ENCODE results near the gene TRIM9.

TRIM9 gene

DNA sequence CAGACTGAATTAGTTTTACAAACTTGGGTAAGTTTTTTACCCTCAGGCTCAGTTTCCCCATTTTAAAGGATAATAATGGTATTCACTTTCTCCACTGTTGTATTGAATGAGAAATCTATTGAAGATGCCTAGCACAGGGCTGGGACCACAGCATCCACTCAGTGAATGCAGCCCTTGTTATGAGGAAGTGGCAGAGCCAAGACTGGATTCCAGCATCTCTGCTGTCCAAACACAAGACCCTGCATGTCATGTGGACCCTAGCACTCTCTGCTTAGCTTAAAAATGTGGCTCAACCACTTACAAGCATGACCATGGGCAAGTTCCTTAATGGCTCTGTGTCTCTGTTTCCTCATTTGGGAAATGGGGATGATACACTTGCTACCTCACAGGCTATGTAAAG is 24.1 kb upstream of the TRIM9 start:
- no peak overlapping the region for H3K9ac ChIP-seq (ENCODE audit: low read depth, low read length)
- H3K9me3 ChIP-seq (ENCODE audit: insufficient read depth, low read depth, low read length): no peaks in the 10 kb centered on the region
- peaks cover 35% of the 10 kb centered on the region for H3K4me1 ChIP-seq (ENCODE audit: insufficient read depth, low read length)
- no peaks in the 10 kb centered on the region for H3K36me3 ChIP-seq (ENCODE audit: insufficient read depth, low read length)
- no peak overlapping the region for H3K4me3 ChIP-seq (ENCODE audit: low read length)
- no peak overlapping the region for H3K27ac ChIP-seq (ENCODE audit: low read depth, low read length)
- no peaks in the 10 kb centered on the region for H3K27me3 ChIP-seq (ENCODE audit: insufficient read depth, low read length)

DNA sequence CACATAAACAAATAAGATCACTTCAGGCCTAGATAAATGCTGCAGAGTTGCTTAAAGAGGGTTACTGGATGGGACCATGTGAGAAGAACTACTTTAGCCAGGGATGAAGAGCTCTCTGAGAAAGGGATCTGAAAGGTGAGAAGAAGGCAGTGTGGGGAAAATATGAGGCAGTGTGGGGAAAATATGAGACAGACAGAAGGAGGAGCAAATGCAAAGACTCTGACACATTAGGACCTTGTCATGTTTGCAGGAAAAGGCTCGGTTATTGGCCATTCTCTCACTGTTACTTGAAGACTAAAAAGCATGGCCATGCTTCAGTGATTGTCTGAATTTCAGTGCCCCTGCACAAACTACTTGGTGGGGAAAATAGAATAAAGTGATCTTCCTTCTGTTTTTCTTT is 22.7 kb upstream of the TRIM9 start:
- H3K9ac ChIP-seq (ENCODE audit: low read depth, low read length): no peak overlapping the region
- H3K4me3 ChIP-seq (ENCODE audit: low read length): no peak overlapping the region
- H3K36me3 ChIP-seq (ENCODE audit: insufficient read depth, low read length): no peaks in the 10 kb centered on the region
- H3K4me1 ChIP-seq (ENCODE audit: insufficient read depth, low read length): peaks cover 23% of the 10 kb centered on the region
- H3K9me3 ChIP-seq (ENCODE audit: insufficient read depth, low read depth, low read length): no peaks in the 10 kb centered on the region
- no peak overlapping the region for H3K27ac ChIP-seq (ENCODE audit: low read depth, low read length)
- no peaks in the 10 kb centered on the region for H3K27me3 ChIP-seq (ENCODE audit: insufficient read depth, low read length)
- 81% methylated on average over 1 of the region's 1 CpG for WGBS

GRCh38 chr14:51116682-51117081 is 21.8 kb upstream of the TRIM9 start:
- Histone ChIP-seq H3K27me3 (ENCODE audit: insufficient read depth, low read length) (no peaks in the 10 kb centered on the region), H3K4me1 (ENCODE audit: insufficient read depth, low read length) (peaks cover 14% of the 10 kb centered on the region)

DNA sequence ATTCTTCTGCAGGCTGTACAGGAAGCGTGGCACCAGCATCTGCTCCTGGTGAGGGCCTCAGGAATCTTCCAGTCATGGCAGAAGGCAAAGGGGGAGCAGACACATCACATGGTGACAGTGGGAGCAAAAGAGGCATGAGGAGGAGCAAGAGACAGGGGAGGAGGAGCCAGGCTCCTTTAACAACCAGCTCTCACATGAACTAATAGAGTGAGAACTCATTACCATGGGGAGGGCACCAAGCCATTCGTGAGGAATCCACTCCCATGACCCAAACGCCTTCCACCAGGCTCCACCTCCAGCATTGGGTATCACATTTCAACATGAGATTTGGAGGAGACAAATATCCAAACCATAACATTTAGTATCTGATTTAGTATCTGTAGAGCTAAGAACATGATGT is 14.7 kb upstream of the TRIM9 start:
- H3K4me1 ChIP-seq (ENCODE audit: insufficient read depth, low read length): no peaks in the 10 kb centered on the region
- no peaks in the 10 kb centered on the region for H3K27me3 ChIP-seq (ENCODE audit: insufficient read depth, low read length)
- no peak overlapping the region for H3K4me3 ChIP-seq (ENCODE audit: low read length)
- no peak overlapping the region for H3K27ac ChIP-seq (ENCODE audit: low read depth, low read length)
- no peaks in the 10 kb centered on the region for H3K36me3 ChIP-seq (ENCODE audit: insufficient read depth, low read length)
- no peaks in the 10 kb centered on the region for H3K9me3 ChIP-seq (ENCODE audit: insufficient read depth, low read depth, low read length)
- H3K9ac ChIP-seq (ENCODE audit: low read depth, low read length): no peak overlapping the region
- WGBS: 53% methylated on average over 3 of the region's 3 CpGs

More at GRCh38 chr14:51116682-51117081, 21.8 kb upstream of the TRIM9 start:
- H3K4me3 ChIP-seq (ENCODE audit: low read length): no peak overlapping the region
- H3K27ac ChIP-seq (ENCODE audit: low read depth, low read length): no peak overlapping the region
- no peaks in the 10 kb centered on the region for H3K9me3 ChIP-seq (ENCODE audit: insufficient read depth, low read depth, low read length)
- H3K9ac ChIP-seq (ENCODE audit: low read depth, low read length): no peak overlapping the region
- 96% methylated on average over 1 of the region's 1 CpG for WGBS
- H3K36me3 ChIP-seq (ENCODE audit: insufficient read depth, low read length): no peaks in the 10 kb centered on the region

- no peaks in the 10 kb centered on the region for H3K27me3 ChIP-seq (ENCODE audit: insufficient read depth, low read length)
- no peak overlapping the region for H3K9ac ChIP-seq (ENCODE audit: low read depth, low read length)
- no peaks in the 10 kb centered on the region for H3K4me1 ChIP-seq (ENCODE audit: insufficient read depth, low read length)
- no peak overlapping the region for H3K27ac ChIP-seq (ENCODE audit: low read depth, low read length)
- H3K4me3 ChIP-seq (ENCODE audit: low read length): no peak overlapping the region
- no peaks in the 10 kb centered on the region for H3K36me3 ChIP-seq (ENCODE audit: insufficient read depth, low read length)
- H3K9me3 ChIP-seq (ENCODE audit: insufficient read depth, low read depth, low read length): no peaks in the 10 kb centered on the region
- WGBS: no CpG with 5 or more reads among the region's 1 CpG
Observed at GRCh38 chr14:51107801-51108200, 12.9 kb upstream of the TRIM9 start.

- H3K27me3 ChIP-seq (ENCODE audit: insufficient read depth, low read length): no peaks in the 10 kb centered on the region
- no peak overlapping the region for H3K4me3 ChIP-seq (ENCODE audit: low read length)
Observed at GRCh38 chr14:51104467-51104866, 9.6 kb upstream of the TRIM9 start.

GRCh38 chr14:51097287-51097686 is 2.4 kb upstream of the TRIM9 start:
- Histone ChIP-seq H3K27me3 (ENCODE audit: insufficient read depth, low read length) (peaks cover 47% of the 10 kb centered on the region), H3K9ac (ENCODE audit: low read depth, low read length) (no peak overlapping the region), H3K4me1 (ENCODE audit: insufficient read depth, low read length) (peaks cover 8% of the 10 kb centered on the region; the same call in 1 of the 2 replicates), H3K27ac (ENCODE audit: low read depth, low read length) (no peak overlapping the region), H3K36me3 (ENCODE audit: insufficient read depth, low read length) (no peaks in the 10 kb centered on the region), H3K4me3 (ENCODE audit: low read length) (no peak overlapping the region), H3K9me3 (ENCODE audit: insufficient read depth, low read depth, low read length) (no peaks in the 10 kb centered on the region)
- WGBS: 77% methylated on average over 1 of the region's 1 CpG

More at GRCh38 chr14:51104467-51104866, 9.6 kb upstream of the TRIM9 start:
- Histone ChIP-seq H3K36me3 (ENCODE audit: insufficient read depth, low read length) (no peaks in the 10 kb centered on the region), H3K9ac (ENCODE audit: low read depth, low read length) (no peak overlapping the region), H3K4me1 (ENCODE audit: insufficient read depth, low read length) (no peaks in the 10 kb centered on the region), H3K27ac (ENCODE audit: low read depth, low read length) (no peak overlapping the region), H3K9me3 (ENCODE audit: insufficient read depth, low read depth, low read length) (no peaks in the 10 kb centered on the region)

DNA sequence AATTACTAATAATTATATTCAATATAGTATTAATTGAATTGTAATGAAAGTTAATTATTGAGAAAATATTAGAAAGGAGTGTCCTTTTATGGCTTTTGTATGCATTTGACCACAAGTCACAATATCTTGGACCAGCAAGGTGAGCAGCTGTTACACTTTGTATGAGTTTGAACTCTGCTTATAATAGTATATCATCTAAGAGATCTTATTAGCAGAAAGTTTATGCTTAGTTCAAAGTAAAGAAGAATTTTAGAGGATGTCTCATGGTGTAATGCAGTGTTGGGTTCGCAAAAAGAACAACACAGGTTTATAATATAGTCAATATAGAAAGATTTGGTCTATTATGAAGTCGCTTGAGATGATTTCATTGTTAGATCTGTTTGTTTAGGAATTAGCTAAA is 2.0 kb upstream of the TRIM9 start:
- no peak overlapping the region for H3K27ac ChIP-seq (ENCODE audit: low read depth, low read length)
- H3K9me3 ChIP-seq (ENCODE audit: insufficient read depth, low read depth, low read length): no peaks in the 10 kb centered on the region
- H3K4me1 ChIP-seq (ENCODE audit: insufficient read depth, low read length): peaks cover 8% of the 10 kb centered on the region; the same call in 1 of the 2 replicates
- H3K4me3 ChIP-seq (ENCODE audit: low read length): no peak overlapping the region
- H3K27me3 ChIP-seq (ENCODE audit: insufficient read depth, low read length): peaks cover 52% of the 10 kb centered on the region
- no peaks in the 10 kb centered on the region for H3K36me3 ChIP-seq (ENCODE audit: insufficient read depth, low read length)
- no peak overlapping the region for H3K9ac ChIP-seq (ENCODE audit: low read depth, low read length)
- 83% methylated on average over 2 of the region's 2 CpGs for WGBS

GRCh38 chr14:51095854-51096823 is 1.2 kb upstream of the TRIM9 start:
- no peaks in the 10 kb centered on the region for H3K36me3 ChIP-seq (ENCODE audit: insufficient read depth, low read length)
- no peak overlapping the region for H3K9ac ChIP-seq (ENCODE audit: low read depth, low read length)
- H3K4me3 ChIP-seq (ENCODE audit: low read length): peak overlapping the region; percentile 68
- H3K27ac ChIP-seq (ENCODE audit: low read depth, low read length): no peak overlapping the region
- H3K9me3 ChIP-seq (ENCODE audit: insufficient read depth, low read depth, low read length): no peaks in the 10 kb centered on the region
- 34% methylated on average over 19 of the region's 19 CpGs for WGBS
- H3K27me3 ChIP-seq (ENCODE audit: insufficient read depth, low read length): peaks cover 59% of the 10 kb centered on the region
- H3K4me1 ChIP-seq (ENCODE audit: insufficient read depth, low read length): peaks cover 8% of the 10 kb centered on the region; the same call in 1 of the 2 replicates

GRCh38 chr14:51094282-51094821 is 553 bp downstream of the TRIM9 start:
- H3K36me3 ChIP-seq (ENCODE audit: insufficient read depth, low read length): no peaks in the 10 kb centered on the region
- no peaks in the 10 kb centered on the region for H3K9me3 ChIP-seq (ENCODE audit: insufficient read depth, low read depth, low read length)
- peaks cover 8% of the 10 kb centered on the region; the same call in 1 of the 2 replicates for H3K4me1 ChIP-seq (ENCODE audit: insufficient read depth, low read length)
- H3K27ac ChIP-seq (ENCODE audit: low read depth, low read length): no peak overlapping the region
- WGBS: 2% methylated on average over 46 of the region's 46 CpGs
- peak overlapping the region; percentile 68 for H3K4me3 ChIP-seq (ENCODE audit: low read length)
- peaks cover 60% of the 10 kb centered on the region for H3K27me3 ChIP-seq (ENCODE audit: insufficient read depth, low read length)
- no peak overlapping the region for H3K9ac ChIP-seq (ENCODE audit: low read depth, low read length)

DNA sequence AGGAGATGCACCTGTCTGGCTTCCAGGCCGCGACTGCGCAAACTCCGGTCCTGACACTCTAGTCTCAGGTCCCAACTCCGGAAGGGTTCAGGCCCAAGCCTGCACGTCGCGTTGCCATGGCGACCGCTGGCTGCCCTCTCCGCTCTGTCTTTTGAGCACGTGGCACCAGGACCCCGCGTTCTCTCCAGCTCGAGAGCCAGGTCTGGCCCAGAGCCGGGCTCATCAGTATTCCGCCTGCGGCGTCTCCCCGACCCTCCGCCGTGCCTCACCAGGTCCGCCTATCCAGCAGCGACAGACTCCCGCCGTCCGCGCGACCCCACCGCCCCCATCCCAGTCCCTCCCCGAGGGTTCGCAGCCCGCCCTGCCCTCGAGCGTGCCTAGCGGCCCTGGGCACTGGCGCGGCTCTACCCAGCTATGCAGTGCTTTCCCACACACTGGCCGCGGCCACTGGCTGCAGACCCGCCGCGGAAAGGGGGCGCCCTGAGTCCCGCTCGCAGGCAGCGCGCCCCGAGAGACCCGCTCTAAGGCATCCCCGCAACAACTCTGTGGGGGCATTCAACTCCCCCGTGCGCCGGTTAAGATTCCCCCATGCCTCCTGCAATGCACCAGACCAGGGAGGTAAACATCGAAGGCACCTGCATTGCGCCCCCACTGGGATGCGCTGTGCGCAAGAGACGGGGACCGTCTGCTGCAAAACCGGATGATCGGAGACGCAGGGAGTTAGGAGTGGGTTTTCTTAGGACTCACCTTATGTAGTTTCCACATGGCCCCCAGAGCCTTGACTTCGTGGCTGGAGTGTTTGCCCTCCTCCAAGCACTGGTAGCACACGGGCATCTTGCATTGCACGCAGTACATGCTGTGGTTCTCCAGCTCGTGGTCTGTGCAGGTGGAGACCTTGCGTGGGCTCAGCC is 1.3 kb downstream of the TRIM9 start:
- Histone ChIP-seq H3K36me3 (ENCODE audit: insufficient read depth, low read length) (no peaks in the 10 kb centered on the region), H3K27ac (ENCODE audit: low read depth, low read length) (no peak overlapping the region), H3K4me3 (ENCODE audit: low read length) (peak overlapping the region; percentile 68), H3K9me3 (ENCODE audit: insufficient read depth, low read depth, low read length) (no peaks in the 10 kb centered on the region), H3K4me1 (ENCODE audit: insufficient read depth, low read length) (peaks cover 8% of the 10 kb centered on the region; the same call in 1 of the 2 replicates), H3K27me3 (ENCODE audit: insufficient read depth, low read length) (peaks cover 60% of the 10 kb centered on the region), H3K9ac (ENCODE audit: low read depth, low read length) (no peak overlapping the region)
- 9% methylated on average over 68 of the region's 68 CpGs for WGBS
